ENCODE data around the gene DNM2.

Gene DNM2

DNA sequence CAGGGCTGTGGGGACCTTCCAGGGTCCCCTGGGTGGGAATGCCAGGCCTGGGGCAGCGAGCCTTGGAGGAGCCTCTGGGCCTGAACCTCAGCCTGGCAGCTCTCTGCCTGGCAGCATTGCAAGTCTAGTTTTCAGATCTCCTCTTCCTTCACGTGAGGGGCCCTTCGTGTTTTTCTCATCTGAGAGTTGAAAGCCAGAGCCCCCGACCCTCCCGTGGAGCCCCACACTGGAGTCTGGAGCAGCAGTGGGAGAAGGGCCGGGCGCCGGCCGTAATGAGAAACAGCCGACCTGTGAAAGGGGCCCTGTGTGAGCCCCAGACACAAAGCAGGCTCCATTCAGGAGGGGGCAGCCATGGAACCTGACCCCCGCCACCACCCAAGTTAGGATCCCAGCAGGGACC, 98.8 kb downstream of the DNM2 start:
- Histone ChIP-seq H3K4me3 (replicated peaks; ENCODE audit: insufficient read depth, low read length) (no peak overlapping the region), H3K27me3 (ENCODE audit: insufficient read depth, poor library complexity, severe bottlenecking) (no peaks in the 10 kb centered on the region), H3K27ac (replicated peaks) (no peak overlapping the region)
- TF ChIP-seq, protein P1, sequence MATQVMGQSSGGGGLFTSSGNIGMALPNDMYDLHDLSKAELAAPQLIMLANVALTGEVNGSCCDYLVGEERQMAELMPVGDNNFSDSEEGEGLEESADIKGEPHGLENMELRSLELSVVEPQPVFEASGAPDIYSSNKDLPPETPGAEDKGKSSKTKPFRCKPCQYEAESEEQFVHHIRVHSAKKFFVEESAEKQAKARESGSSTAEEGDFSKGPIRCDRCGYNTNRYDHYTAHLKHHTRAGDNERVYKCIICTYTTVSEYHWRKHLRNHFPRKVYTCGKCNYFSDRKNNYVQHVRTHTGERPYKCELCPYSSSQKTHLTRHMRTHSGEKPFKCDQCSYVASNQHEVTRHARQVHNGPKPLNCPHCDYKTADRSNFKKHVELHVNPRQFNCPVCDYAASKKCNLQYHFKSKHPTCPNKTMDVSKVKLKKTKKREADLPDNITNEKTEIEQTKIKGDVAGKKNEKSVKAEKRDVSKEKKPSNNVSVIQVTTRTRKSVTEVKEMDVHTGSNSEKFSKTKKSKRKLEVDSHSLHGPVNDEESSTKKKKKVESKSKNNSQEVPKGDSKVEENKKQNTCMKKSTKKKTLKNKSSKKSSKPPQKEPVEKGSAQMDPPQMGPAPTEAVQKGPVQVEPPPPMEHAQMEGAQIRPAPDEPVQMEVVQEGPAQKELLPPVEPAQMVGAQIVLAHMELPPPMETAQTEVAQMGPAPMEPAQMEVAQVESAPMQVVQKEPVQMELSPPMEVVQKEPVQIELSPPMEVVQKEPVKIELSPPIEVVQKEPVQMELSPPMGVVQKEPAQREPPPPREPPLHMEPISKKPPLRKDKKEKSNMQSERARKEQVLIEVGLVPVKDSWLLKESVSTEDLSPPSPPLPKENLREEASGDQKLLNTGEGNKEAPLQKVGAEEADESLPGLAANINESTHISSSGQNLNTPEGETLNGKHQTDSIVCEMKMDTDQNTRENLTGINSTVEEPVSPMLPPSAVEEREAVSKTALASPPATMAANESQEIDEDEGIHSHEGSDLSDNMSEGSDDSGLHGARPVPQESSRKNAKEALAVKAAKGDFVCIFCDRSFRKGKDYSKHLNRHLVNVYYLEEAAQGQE (IDR thresholded peaks at IDR 0.05; ENCODE audit: insufficient replicate concordance, low read depth): no peak
- TF ChIP-seq SPI1 (IDR thresholded peaks at IDR 0.05; ENCODE audit: borderline replicate concordance, low read depth) (no peak), POLR2AphosphoS5 (IDR thresholded peaks at IDR 0.05; ENCODE audit: low read depth) (no peak), GABPA (IDR thresholded peaks at IDR 0.05; ENCODE audit: low read depth) (no peak)
- TF ChIP-seq, protein P2, sequence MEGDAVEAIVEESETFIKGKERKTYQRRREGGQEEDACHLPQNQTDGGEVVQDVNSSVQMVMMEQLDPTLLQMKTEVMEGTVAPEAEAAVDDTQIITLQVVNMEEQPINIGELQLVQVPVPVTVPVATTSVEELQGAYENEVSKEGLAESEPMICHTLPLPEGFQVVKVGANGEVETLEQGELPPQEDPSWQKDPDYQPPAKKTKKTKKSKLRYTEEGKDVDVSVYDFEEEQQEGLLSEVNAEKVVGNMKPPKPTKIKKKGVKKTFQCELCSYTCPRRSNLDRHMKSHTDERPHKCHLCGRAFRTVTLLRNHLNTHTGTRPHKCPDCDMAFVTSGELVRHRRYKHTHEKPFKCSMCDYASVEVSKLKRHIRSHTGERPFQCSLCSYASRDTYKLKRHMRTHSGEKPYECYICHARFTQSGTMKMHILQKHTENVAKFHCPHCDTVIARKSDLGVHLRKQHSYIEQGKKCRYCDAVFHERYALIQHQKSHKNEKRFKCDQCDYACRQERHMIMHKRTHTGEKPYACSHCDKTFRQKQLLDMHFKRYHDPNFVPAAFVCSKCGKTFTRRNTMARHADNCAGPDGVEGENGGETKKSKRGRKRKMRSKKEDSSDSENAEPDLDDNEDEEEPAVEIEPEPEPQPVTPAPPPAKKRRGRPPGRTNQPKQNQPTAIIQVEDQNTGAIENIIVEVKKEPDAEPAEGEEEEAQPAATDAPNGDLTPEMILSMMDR (IDR thresholded peaks at IDR 0.05; ENCODE audit: insufficient read depth, low read length): no peak
- no peak for DNase-seq (ENCODE audit: low read depth in 1 of 2, low spot score in 1 of 2)

DNA sequence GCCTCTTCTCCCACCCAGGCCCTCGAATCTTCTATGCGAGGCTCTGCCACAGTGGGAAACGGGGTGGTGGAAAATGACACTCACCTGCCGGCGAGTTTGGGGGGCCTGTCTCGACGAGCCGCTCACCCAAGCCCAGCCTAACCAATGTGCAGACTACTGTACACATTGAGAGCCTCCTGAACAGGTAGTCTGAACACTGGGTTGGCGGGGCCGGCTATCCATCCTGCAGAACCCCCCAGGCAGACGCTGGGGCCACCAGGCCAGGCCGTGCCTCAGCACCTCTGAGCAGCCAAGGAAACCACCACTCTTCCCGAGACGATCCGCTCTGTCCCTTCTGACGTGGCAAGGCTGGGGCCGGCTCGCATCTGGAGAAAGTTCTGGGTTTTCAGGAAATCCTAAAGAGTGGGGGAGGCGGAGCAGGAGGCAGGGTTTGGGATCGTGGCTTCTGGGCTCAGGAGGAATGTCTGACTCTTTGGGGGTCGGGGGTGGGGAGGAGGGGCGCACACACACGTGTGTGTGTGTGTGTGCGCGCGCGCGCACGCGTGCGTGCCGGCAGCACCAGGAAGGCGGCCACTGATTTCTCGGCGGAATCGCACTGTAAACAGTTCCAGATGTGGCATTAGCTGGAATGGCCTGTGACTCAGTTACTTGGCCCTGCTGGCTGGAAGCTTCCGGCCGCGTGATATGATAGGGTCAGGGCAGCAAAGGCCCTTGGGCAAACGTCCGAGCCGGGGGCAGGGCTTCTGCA, 99.6 kb downstream of the DNM2 start:
- Histone ChIP-seq H3K27ac (replicated peaks) (no peak overlapping the region), H3K4me3 (replicated peaks; ENCODE audit: insufficient read depth, low read length) (no peak overlapping the region), H3K27me3 (ENCODE audit: insufficient read depth, poor library complexity, severe bottlenecking) (no peaks in the 10 kb centered on the region)
- TF ChIP-seq, protein P1 (IDR thresholded peaks at IDR 0.05; ENCODE audit: insufficient replicate concordance, low read depth): no peak
- TF ChIP-seq, protein P2 (IDR thresholded peaks at IDR 0.05; ENCODE audit: insufficient read depth, low read length): no peak
- TF ChIP-seq GABPA (IDR thresholded peaks at IDR 0.05; ENCODE audit: low read depth) (no peak), SPI1 (IDR thresholded peaks at IDR 0.05; ENCODE audit: borderline replicate concordance, low read depth) (no peak), POLR2AphosphoS5 (IDR thresholded peaks at IDR 0.05; ENCODE audit: low read depth) (no peak)
- no peak for DNase-seq (ENCODE audit: low read depth in 1 of 2, low spot score in 1 of 2)

DNA sequence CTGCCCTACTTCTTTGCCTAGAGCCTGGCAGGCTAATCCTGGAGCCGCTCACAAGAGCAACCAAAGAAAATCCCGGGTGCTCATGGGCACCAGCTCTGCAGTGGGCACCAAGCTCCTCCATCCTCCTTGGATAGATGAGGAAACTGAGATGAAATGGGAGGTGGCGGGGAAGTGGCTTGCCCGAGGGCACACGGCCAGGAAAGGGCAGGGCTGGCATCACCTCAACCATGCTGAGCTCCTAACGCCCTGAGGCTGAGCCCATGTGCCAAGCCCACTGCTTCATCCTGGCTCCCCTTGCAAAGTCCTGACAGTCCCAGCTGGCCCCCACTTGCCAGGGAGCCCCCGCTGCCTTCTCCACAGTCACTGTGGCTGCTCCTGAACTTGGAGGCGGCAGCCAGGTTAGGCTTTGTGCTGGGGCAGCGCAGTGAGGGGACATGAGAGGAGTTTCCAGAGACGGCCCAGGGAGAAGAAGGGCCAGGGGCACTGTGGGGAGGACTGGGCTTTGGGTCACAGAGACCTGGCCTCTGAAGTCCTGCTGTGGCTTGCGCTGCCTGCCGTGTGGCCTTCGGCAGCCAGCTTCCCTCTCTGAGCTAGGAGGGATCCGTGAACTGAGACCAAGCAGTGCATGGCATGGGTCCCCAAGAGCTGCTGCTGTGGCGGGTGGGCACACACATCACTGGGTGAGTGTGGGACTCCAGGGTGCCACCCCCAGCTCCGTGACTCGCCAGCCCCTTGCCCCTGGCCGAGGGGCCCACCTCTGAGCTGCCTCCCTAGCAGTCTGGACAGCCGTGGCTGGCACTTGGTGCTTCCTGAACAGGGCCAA, 100.6 kb downstream of the DNM2 start:
- H3K27me3 ChIP-seq (ENCODE audit: insufficient read depth, poor library complexity, severe bottlenecking): no peaks in the 10 kb centered on the region
- TF ChIP-seq SPI1 (IDR thresholded peaks at IDR 0.05; ENCODE audit: borderline replicate concordance, low read depth): no peak
- no peak for TF ChIP-seq POLR2AphosphoS5 (IDR thresholded peaks at IDR 0.05; ENCODE audit: low read depth)
- TF ChIP-seq, protein P1 (IDR thresholded peaks at IDR 0.05; ENCODE audit: insufficient replicate concordance, low read depth): no peak
- TF ChIP-seq, protein P2 (IDR thresholded peaks at IDR 0.05; ENCODE audit: insufficient read depth, low read length): no peak
- H3K27ac ChIP-seq (replicated peaks): no peak overlapping the region
- no peak for DNase-seq (ENCODE audit: low read depth in 1 of 2, low spot score in 1 of 2)
- H3K4me3 ChIP-seq (replicated peaks; ENCODE audit: insufficient read depth, low read length): no peak overlapping the region
